Calu3 (cell line): ENCODE results near the gene HAGHL. TPM values are rescaled to one million over a fixed set of nuclear protein-coding genes. Genes with fewer than 3 reads are reported as not detected.

ENCODE experiments used
- BruUV-seq: library from RNA; stranded (reverse); fragments of 400-500 nt; replicated peaks from 2 replicates; lab custom pipeline; 2021; lab: Mats Ljungman, UMichigan
- CTCF ChIA-PET: fragments of 300-600 bp; sonication (Branson Sonifier 250); formaldehyde crosslinking; loops from one replicate; lab custom pipeline; 2022; ENCODE audit warnings: antibody characterized with exemption; lab: Charles Lee
- DNase-seq: peaks from one replicate; pipeline ENCODE4 v3.0.0; 2022
- H3K27ac Mint-ChIP-seq: one replicate; pipeline ENCODE4 v1.8.0; 2022; ENCODE audit warnings: mixed read lengths; ENCODE audit not compliant: unreplicated experiment
- H3K27me3 Mint-ChIP-seq: one replicate; pipeline ENCODE4 v1.8.0; 2022; ENCODE audit warnings: mixed read lengths; ENCODE audit not compliant: unreplicated experiment
- H3K36me3 Mint-ChIP-seq: one replicate; pipeline ENCODE4 v1.8.0; 2022; ENCODE audit warnings: mild to moderate bottlenecking, moderate library complexity, mixed read lengths; ENCODE audit not compliant: insufficient read depth, unreplicated experiment
- H3K4me1 Mint-ChIP-seq: one replicate; pipeline ENCODE4 v1.8.0; 2022; ENCODE audit warnings: mild to moderate bottlenecking, low read depth, mixed read lengths; ENCODE audit not compliant: unreplicated experiment
- H3K4me3 Mint-ChIP-seq: one replicate; pipeline ENCODE4 v1.8.0; 2022; ENCODE audit warnings: mild to moderate bottlenecking, low read depth, moderate library complexity, mixed read lengths; ENCODE audit not compliant: unreplicated experiment
- H3K9me3 Mint-ChIP-seq: one replicate; pipeline ENCODE4 v1.8.0; 2022; ENCODE audit warnings: low read depth, mixed read lengths; ENCODE audit not compliant: unreplicated experiment
- CTCF ChIP-seq: fragments of 200-600 bp; IDR thresholded peaks from one replicate; pipeline ENCODE4 v1.8.0; 2022; ENCODE audit warnings: antibody characterized with exemption; ENCODE audit not compliant: unreplicated experiment
- intact Hi-C: fragments of 100-400 bp; cut with micrococcal nuclease; formaldehyde crosslinking; loops from one replicate; pipeline ENCODE4 v1.10.0; 2022; ENCODE audit not compliant: unreplicated experiment
- total RNA-seq: library from RNA; stranded (reverse); gene quantifications from 2 replicates; pipeline ENCODE4 v1.2.3, GENCODE V29; 2022

HAGHL gene
- total RNA-seq, 1 experiment from 2014 or later: 11.7 TPM

- no TSS peak for BruUV-seq
- no peaks in the 10 kb centered on the region for H3K4me1 Mint-ChIP-seq
- no peak for TF ChIP-seq CTCF
- no peaks in the 10 kb centered on the region for H3K9me3 Mint-ChIP-seq
- H3K36me3 Mint-ChIP-seq: peaks cover 67% of the 10 kb centered on the region
- CTCF ChIA-PET: interaction anchor here (1.2 kb wide), 1 partner anchor 15 kb away, joined by 5 read pairs; the partner anchor contains the start of gene ANTKMT
- intact Hi-C loops: no loop called here
- H3K4me3 Mint-ChIP-seq: no peak overlapping the region
- DNase-seq: no peak
- no peak overlapping the region for H3K27ac Mint-ChIP-seq
- no peaks in the 10 kb centered on the region for H3K27me3 Mint-ChIP-seq
Measured at GRCh38 chr16:735982-736453, 9.1 kb downstream of the HAGHL start.

- peaks cover 76% of the 10 kb centered on the region for H3K36me3 Mint-ChIP-seq
- no peak overlapping the region for H3K27ac Mint-ChIP-seq
- H3K9me3 Mint-ChIP-seq: no peaks in the 10 kb centered on the region
- BruUV-seq: no TSS peak
- H3K4me3 Mint-ChIP-seq: no peak overlapping the region
- no peak for DNase-seq
- intact Hi-C loops: no loop called here
- CTCF ChIA-PET: interaction anchor here (0.6 to 1.5 kb wide), 2 partner anchors 15 to 24 kb away, joined by 4 read pairs; no protein-coding TSS in a partner anchor
- no peaks in the 10 kb centered on the region for H3K4me1 Mint-ChIP-seq
- H3K27me3 Mint-ChIP-seq: no peaks in the 10 kb centered on the region
- no peak for TF ChIP-seq CTCF
Measured at GRCh38 chr16:736936-737481, 10.1 kb downstream of the HAGHL start.

GRCh38 chr16:739560-740458, 12.9 kb downstream of the HAGHL start:
- peaks cover 67% of the 10 kb centered on the region for H3K36me3 Mint-ChIP-seq
- peak overlapping the region; percentile 79 for H3K4me3 Mint-ChIP-seq
- DNase-seq: no peak
- no peak for TF ChIP-seq CTCF
- H3K27ac Mint-ChIP-seq: no peak overlapping the region
- intact Hi-C loops: no loop called here
- CTCF ChIA-PET: interaction anchor here (0.8 to 1.7 kb wide), 5 partner anchors 12 to 56 kb away, joined by 3 to 7 read pairs (median 5); no protein-coding TSS in a partner anchor
- H3K9me3 Mint-ChIP-seq: no peaks in the 10 kb centered on the region
- no TSS peak for BruUV-seq
- no peaks in the 10 kb centered on the region for H3K27me3 Mint-ChIP-seq
- no peaks in the 10 kb centered on the region for H3K4me1 Mint-ChIP-seq

GRCh38 chr16:740459-740763, 13.5 kb downstream of the HAGHL start:
- peak overlapping the region; percentile 79 for H3K4me3 Mint-ChIP-seq
- no TSS peak for BruUV-seq
- no peaks in the 10 kb centered on the region for H3K27me3 Mint-ChIP-seq
- intact Hi-C loops: no loop called here
- no peaks in the 10 kb centered on the region for H3K9me3 Mint-ChIP-seq
- H3K4me1 Mint-ChIP-seq: no peaks in the 10 kb centered on the region
- DNase-seq: no peak
- H3K36me3 Mint-ChIP-seq: peaks cover 64% of the 10 kb centered on the region
- CTCF ChIA-PET: interaction anchor here (0.8 to 1.7 kb wide), 9 partner anchors 9 to 55 kb away, joined by 3 to 7 read pairs (median 4); partner anchors contain the start of genes CHTF18 and RPUSD1
- peak overlapping the region; percentile 62 for H3K27ac Mint-ChIP-seq
- TF ChIP-seq CTCF: no peak
